ENCODE results near the gene MYO1H.

DNA sequence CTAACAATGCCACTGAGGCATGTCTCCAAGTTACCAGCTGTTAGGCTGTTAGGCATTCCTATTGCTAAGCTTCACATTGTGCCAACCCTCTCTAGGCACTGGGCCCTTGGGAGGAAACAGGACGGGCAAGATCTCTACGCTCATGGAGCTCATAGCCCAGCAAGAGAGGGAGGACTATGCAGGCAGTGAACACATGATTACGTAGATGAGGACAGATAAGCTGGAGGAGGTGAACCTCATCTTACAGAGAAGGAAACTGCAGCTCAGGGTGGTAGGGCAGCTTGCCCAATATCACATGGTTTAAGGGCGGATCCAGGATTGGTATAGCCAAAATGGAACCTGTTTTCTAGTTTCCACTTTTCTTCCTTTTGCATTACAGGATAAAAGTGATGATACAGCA lies 137.5 kb downstream of the MYO1H start:
- TF ChIP-seq, protein P1, sequence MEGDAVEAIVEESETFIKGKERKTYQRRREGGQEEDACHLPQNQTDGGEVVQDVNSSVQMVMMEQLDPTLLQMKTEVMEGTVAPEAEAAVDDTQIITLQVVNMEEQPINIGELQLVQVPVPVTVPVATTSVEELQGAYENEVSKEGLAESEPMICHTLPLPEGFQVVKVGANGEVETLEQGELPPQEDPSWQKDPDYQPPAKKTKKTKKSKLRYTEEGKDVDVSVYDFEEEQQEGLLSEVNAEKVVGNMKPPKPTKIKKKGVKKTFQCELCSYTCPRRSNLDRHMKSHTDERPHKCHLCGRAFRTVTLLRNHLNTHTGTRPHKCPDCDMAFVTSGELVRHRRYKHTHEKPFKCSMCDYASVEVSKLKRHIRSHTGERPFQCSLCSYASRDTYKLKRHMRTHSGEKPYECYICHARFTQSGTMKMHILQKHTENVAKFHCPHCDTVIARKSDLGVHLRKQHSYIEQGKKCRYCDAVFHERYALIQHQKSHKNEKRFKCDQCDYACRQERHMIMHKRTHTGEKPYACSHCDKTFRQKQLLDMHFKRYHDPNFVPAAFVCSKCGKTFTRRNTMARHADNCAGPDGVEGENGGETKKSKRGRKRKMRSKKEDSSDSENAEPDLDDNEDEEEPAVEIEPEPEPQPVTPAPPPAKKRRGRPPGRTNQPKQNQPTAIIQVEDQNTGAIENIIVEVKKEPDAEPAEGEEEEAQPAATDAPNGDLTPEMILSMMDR (IDR thresholded peaks at IDR 0.05; ENCODE audit: low read depth, low read length) = no peak
- TF ChIP-seq, protein P2, sequence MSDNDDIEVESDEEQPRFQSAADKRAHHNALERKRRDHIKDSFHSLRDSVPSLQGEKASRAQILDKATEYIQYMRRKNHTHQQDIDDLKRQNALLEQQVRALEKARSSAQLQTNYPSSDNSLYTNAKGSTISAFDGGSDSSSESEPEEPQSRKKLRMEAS (IDR thresholded peaks at IDR 0.05; ENCODE audit: low read depth, low read length) = no peak
- TF ChIP-seq POLR2A (IDR thresholded peaks at IDR 0.05; ENCODE audit: extremely low read depth, insufficient read length) = no peak
